HG03469 (cell line): ENCODE data around the gene CLINT1.

Source experiments
- ATAC-seq: cut with Tn5 transposase; IDR thresholded peaks from one replicate; pipeline ENCODE4 v1.9.1; 2021; ENCODE audit warnings: mild to moderate bottlenecking, moderate library complexity, moderate number of reproducible peaks; ENCODE audit not compliant: unreplicated experiment

Gene CLINT1

GRCh38 chr5:157766442-157766841 is 92.5 kb downstream of the CLINT1 start:
- ATAC-seq, result no peak

- ATAC-seq, result no peak
These were observed 94.4 kb downstream of the CLINT1 start for GRCh38 chr5:157764531-157764930.

- ATAC-seq, result peak; percentile 58
These were observed 97.0 kb downstream of the CLINT1 start for GRCh38 chr5:157761690-157762621.

GRCh38 chr5:157758706-157759105 is 100.2 kb downstream of the CLINT1 start:
- ATAC-seq, result no peak

GRCh38 chr5:157756122-157756521 is 102.8 kb downstream of the CLINT1 start:
- no peak for ATAC-seq

- ATAC-seq, result no peak
These were observed 108.6 kb downstream of the CLINT1 start for GRCh38 chr5:157750320-157750719.

- no peak for ATAC-seq
These were observed 109.5 kb downstream of the CLINT1 start for GRCh38 chr5:157749462-157749799.

- no peak for ATAC-seq
These were observed 110.0 kb downstream of the CLINT1 start for GRCh38 chr5:157748760-157749461.

GRCh38 chr5:157747766-157748700 is 110.9 kb downstream of the CLINT1 start:
- no peak for ATAC-seq

- no peak for ATAC-seq
These were observed 111.7 kb downstream of the CLINT1 start for GRCh38 chr5:157747173-157747740.

- ATAC-seq, result no peak
These were observed 113.9 kb downstream of the CLINT1 start for GRCh38 chr5:157745041-157745456.

GRCh38 chr5:157744051-157745011 is 114.6 kb downstream of the CLINT1 start:
- peak; percentile 17 for ATAC-seq

- peak; percentile 85 for ATAC-seq
These were observed 115.5 kb downstream of the CLINT1 start, which contains the start of gene LSM11 for GRCh38 chr5:157743163-157744050. LSM11 (plus strand) TSS chr5:157743712; CDS start chr5:157743751, 39 bp downstream.

GRCh38 chr5:157741131-157741530 is 117.8 kb downstream of the CLINT1 start:
- ATAC-seq, result no peak

- no peak for ATAC-seq
These were observed 118.7 kb downstream of the CLINT1 start for GRCh38 chr5:157740229-157740610.

- no peak for ATAC-seq
These were observed 119.3 kb downstream of the CLINT1 start for GRCh38 chr5:157739388-157740228.

GRCh38 chr5:157735991-157736390 is 123.0 kb downstream of the CLINT1 start:
- no peak for ATAC-seq
